ENCODE data around the gene ARHGAP15. TPM values are rescaled to one million over a fixed set of nuclear protein-coding genes. Genes with fewer than 3 reads are reported as not detected.

Gene ARHGAP15
- total and polyA plus RNA-seq, 7 experiments from 2014 or later: 164 to 311 (median 201) TPM

- H3K9me3 ChIP-seq (ENCODE audit: control insufficient read depth in 2 of 3, low read length in 3 of 3): no peaks in the 10 kb centered on the region
- ATAC-seq: no peak
- H3K27me3 ChIP-seq (ENCODE audit: control insufficient read depth in 2 of 2, insufficient read depth in 2 of 2, low read length in 2 of 2): no peaks in the 10 kb centered on the region
- H3K27me3 Mint-ChIP-seq: no peaks in the 10 kb centered on the region
- peaks cover 8 to 50% (median 24%) of the 10 kb centered on the region in 7 donors for H3K4me1 Mint-ChIP-seq
- H3K4me1 ChIP-seq (ENCODE audit: control insufficient read depth in 2 of 2, insufficient read depth in 2 of 2, low read length in 2 of 2): no peaks in the 10 kb centered on the region
- ChIA-PET CTCF (no interaction called here), POLR2A (no interaction called here)
- peaks cover 0 to 14% (median 4%) of the 10 kb centered on the region in 11 donors for H3K9me3 Mint-ChIP-seq
- H3K27ac Mint-ChIP-seq: peak overlapping the region in 1 of 9 donors; percentile 9
- intact Hi-C loops (cut with micrococcal nuclease): no loop called here
- no peak for DNase-seq
- H3K27ac ChIP-seq (ENCODE audit: low read depth, low read length): no peak overlapping the region
- peaks cover 0 to 49% (median 9%) of the 10 kb centered on the region in 3 experiments for H3K36me3 ChIP-seq (ENCODE audit: control insufficient read depth in 2 of 3, insufficient read depth in 3 of 3, low read length in 3 of 3)
- peaks cover 36 to 88% (median 84%) of the 10 kb centered on the region in 5 donors for H3K36me3 Mint-ChIP-seq
- no peak overlapping the region for H3K4me3 ChIP-seq (ENCODE audit: low read length)
- H3K4me3 Mint-ChIP-seq: no peak overlapping the region
Observed at GRCh38 chr2:143629340-143629739, 500.1 kb downstream of the ARHGAP15 start.

- peaks cover 5 to 36% (median 23%) of the 10 kb centered on the region in 7 donors for H3K4me1 Mint-ChIP-seq
- H3K36me3 ChIP-seq (ENCODE audit: control insufficient read depth in 2 of 3, insufficient read depth in 3 of 3, low read length in 3 of 3): peaks cover 3 to 50% (median 3%) of the 10 kb centered on the region in 3 experiments
- peaks cover 47 to 88% (median 82%) of the 10 kb centered on the region in 5 donors for H3K36me3 Mint-ChIP-seq
- ATAC-seq: no peak
- no peak overlapping the region for H3K4me3 Mint-ChIP-seq
- no peak overlapping the region for H3K27ac ChIP-seq (ENCODE audit: low read depth, low read length)
- H3K9me3 Mint-ChIP-seq: peaks cover 7 to 36% (median 15%) of the 10 kb centered on the region in 11 donors
- H3K27me3 ChIP-seq (ENCODE audit: control insufficient read depth in 2 of 2, insufficient read depth in 2 of 2, low read length in 2 of 2): no peaks in the 10 kb centered on the region
- H3K4me3 ChIP-seq (ENCODE audit: low read length): no peak overlapping the region
- H3K4me1 ChIP-seq (ENCODE audit: control insufficient read depth in 2 of 2, insufficient read depth in 2 of 2, low read length in 2 of 2): no peaks in the 10 kb centered on the region
- no peaks in the 10 kb centered on the region for H3K27me3 Mint-ChIP-seq
- DNase-seq: no peak
- ChIA-PET POLR2A (no interaction called here), CTCF (no interaction called here)
- peak overlapping the region in 2 of 9 donors; percentile 30 to 78 for H3K27ac Mint-ChIP-seq
- intact Hi-C loops (cut with micrococcal nuclease): no loop called here
- H3K9me3 ChIP-seq (ENCODE audit: control insufficient read depth in 2 of 3, low read length in 3 of 3): peaks cover 0 to 6% (median 0%) of the 10 kb centered on the region in 3 experiments
Observed at GRCh38 chr2:143632751-143633374, 503.6 kb downstream of the ARHGAP15 start.

- DNase-seq (no peak), ATAC-seq (no peak)
- H3K9me3 Mint-ChIP-seq: peaks cover 7 to 36% (median 15%) of the 10 kb centered on the region in 11 donors
- peaks cover 5 to 31% (median 20%) of the 10 kb centered on the region in 7 donors for H3K4me1 Mint-ChIP-seq
- peaks cover 41 to 82% (median 77%) of the 10 kb centered on the region in 5 donors for H3K36me3 Mint-ChIP-seq
- H3K36me3 ChIP-seq (ENCODE audit: control insufficient read depth in 2 of 3, insufficient read depth in 3 of 3, low read length in 3 of 3): peaks cover 3 to 48% (median 3%) of the 10 kb centered on the region in 3 experiments
- no peaks in the 10 kb centered on the region for H3K4me1 ChIP-seq (ENCODE audit: control insufficient read depth in 2 of 2, insufficient read depth in 2 of 2, low read length in 2 of 2)
- peaks cover 0 to 6% (median 0%) of the 10 kb centered on the region in 3 experiments for H3K9me3 ChIP-seq (ENCODE audit: control insufficient read depth in 2 of 3, low read length in 3 of 3)
- intact Hi-C loops (cut with micrococcal nuclease): no loop called here
- CTCF ChIA-PET: no interaction called here
- H3K27ac ChIP-seq (ENCODE audit: low read depth, low read length): no peak overlapping the region
- H3K27me3 Mint-ChIP-seq: no peaks in the 10 kb centered on the region
- no peak overlapping the region for H3K4me3 Mint-ChIP-seq
- H3K4me3 ChIP-seq (ENCODE audit: low read length): no peak overlapping the region
- no peaks in the 10 kb centered on the region for H3K27me3 ChIP-seq (ENCODE audit: control insufficient read depth in 2 of 2, insufficient read depth in 2 of 2, low read length in 2 of 2)
- H3K27ac Mint-ChIP-seq: peak overlapping the region in 2 of 9 donors; percentile 4 to 23
- POLR2A ChIA-PET: no interaction called here
Observed at GRCh38 chr2:143633419-143633818, 504.2 kb downstream of the ARHGAP15 start.

GRCh38 chr2:143635302-143635701 is 506.1 kb downstream of the ARHGAP15 start:
- intact Hi-C loops (cut with micrococcal nuclease): no loop called here
- H3K4me1 Mint-ChIP-seq: peaks cover 2 to 33% (median 20%) of the 10 kb centered on the region in 7 donors

GRCh38 chr2:143635936-143636335 is 506.7 kb downstream of the ARHGAP15 start:
- peaks cover 2 to 35% (median 19%) of the 10 kb centered on the region in 7 donors for H3K4me1 Mint-ChIP-seq
- H3K27ac ChIP-seq (ENCODE audit: low read depth, low read length): no peak overlapping the region
- H3K4me3 Mint-ChIP-seq: no peak overlapping the region
- H3K27me3 ChIP-seq (ENCODE audit: control insufficient read depth in 2 of 2, insufficient read depth in 2 of 2, low read length in 2 of 2): no peaks in the 10 kb centered on the region
- H3K4me3 ChIP-seq (ENCODE audit: low read length): no peak overlapping the region
- peaks cover 3 to 50% (median 3%) of the 10 kb centered on the region in 3 experiments for H3K36me3 ChIP-seq (ENCODE audit: control insufficient read depth in 2 of 3, insufficient read depth in 3 of 3, low read length in 3 of 3)
- intact Hi-C loops (cut with micrococcal nuclease): no loop called here
- peak overlapping the region in 1 of 9 donors; percentile 78 for H3K27ac Mint-ChIP-seq
- no peak for DNase-seq
- no peak for ATAC-seq
- peaks cover 7 to 36% (median 15%) of the 10 kb centered on the region in 11 donors for H3K9me3 Mint-ChIP-seq
- CTCF ChIA-PET: no interaction called here
- peaks cover 0 to 6% (median 0%) of the 10 kb centered on the region in 3 experiments for H3K9me3 ChIP-seq (ENCODE audit: control insufficient read depth in 2 of 3, low read length in 3 of 3)
- H3K36me3 Mint-ChIP-seq: peaks cover 39 to 88% (median 84%) of the 10 kb centered on the region in 5 donors
- no peaks in the 10 kb centered on the region for H3K27me3 Mint-ChIP-seq
- POLR2A ChIA-PET: no interaction called here
- H3K4me1 ChIP-seq (ENCODE audit: control insufficient read depth in 2 of 2, insufficient read depth in 2 of 2, low read length in 2 of 2): no peaks in the 10 kb centered on the region

More at GRCh38 chr2:143635302-143635701, 506.1 kb downstream of the ARHGAP15 start:
- ATAC-seq (no peak), DNase-seq (no peak)
- Histone ChIP-seq H3K4me3 (ENCODE audit: low read length) (no peak overlapping the region), H3K27me3 (ENCODE audit: control insufficient read depth in 2 of 2, insufficient read depth in 2 of 2, low read length in 2 of 2) (no peaks in the 10 kb centered on the region), H3K36me3 (ENCODE audit: control insufficient read depth in 2 of 3, insufficient read depth in 3 of 3, low read length in 3 of 3) (peaks cover 3 to 44% (median 3%) of the 10 kb centered on the region in 3 experiments), H3K9me3 (ENCODE audit: control insufficient read depth in 2 of 3, low read length in 3 of 3) (peaks cover 0 to 6% (median 0%) of the 10 kb centered on the region in 3 experiments), H3K4me1 (ENCODE audit: control insufficient read depth in 2 of 2, insufficient read depth in 2 of 2, low read length in 2 of 2) (no peaks in the 10 kb centered on the region), H3K27ac (ENCODE audit: low read depth, low read length) (no peak overlapping the region)
- H3K4me3 Mint-ChIP-seq: no peak overlapping the region
- peaks cover 7 to 36% (median 15%) of the 10 kb centered on the region in 11 donors for H3K9me3 Mint-ChIP-seq
- CTCF ChIA-PET: interaction anchor here (0.7 kb wide), 1 partner anchor 93 kb away, joined by 3 read pairs; no protein-coding TSS in a partner anchor
- no peaks in the 10 kb centered on the region for H3K27me3 Mint-ChIP-seq
- H3K27ac Mint-ChIP-seq: no peak overlapping the region
- POLR2A ChIA-PET: no interaction called here
- peaks cover 39 to 88% (median 84%) of the 10 kb centered on the region in 5 donors for H3K36me3 Mint-ChIP-seq

- no peaks in the 10 kb centered on the region for H3K27me3 ChIP-seq (ENCODE audit: control insufficient read depth in 2 of 2, insufficient read depth in 2 of 2, low read length in 2 of 2)
- intact Hi-C loops (cut with micrococcal nuclease): no loop called here
- no peak overlapping the region for H3K27ac ChIP-seq (ENCODE audit: low read depth, low read length)
- Mint-ChIP-seq H3K36me3 (peaks cover 34 to 84% (median 74%) of the 10 kb centered on the region in 5 donors), H3K4me3 (no peak overlapping the region), H3K27me3 (no peaks in the 10 kb centered on the region), H3K9me3 (peaks cover 3 to 19% (median 11%) of the 10 kb centered on the region in 11 donors), H3K4me1 (peaks cover 3 to 39% (median 19%) of the 10 kb centered on the region in 7 donors), H3K27ac (no peak overlapping the region)
- ATAC-seq: no peak
- H3K4me1 ChIP-seq (ENCODE audit: control insufficient read depth in 2 of 2, insufficient read depth in 2 of 2, low read length in 2 of 2): no peaks in the 10 kb centered on the region
- POLR2A ChIA-PET: interaction anchor here (0.6 kb wide), 1 partner anchor 23 kb away, joined by 3 read pairs; no protein-coding TSS in a partner anchor
- peaks cover 0 to 29% (median 3%) of the 10 kb centered on the region in 3 experiments for H3K36me3 ChIP-seq (ENCODE audit: control insufficient read depth in 2 of 3, insufficient read depth in 3 of 3, low read length in 3 of 3)
- H3K4me3 ChIP-seq (ENCODE audit: low read length): no peak overlapping the region
- DNase-seq: no peak
- CTCF ChIA-PET: interaction anchor here (0.6 kb wide), 1 partner anchor 674 kb away, joined by 3 read pairs; no protein-coding TSS in a partner anchor
- peaks cover 0 to 6% (median 0%) of the 10 kb centered on the region in 3 experiments for H3K9me3 ChIP-seq (ENCODE audit: control insufficient read depth in 2 of 3, low read length in 3 of 3)
Observed at GRCh38 chr2:143640826-143641225, 511.6 kb downstream of the ARHGAP15 start.

Data from naive thymus-derived CD4-positive, alpha-beta T cell (primary cell).